ENCODE data around the gene CKAP5. TPM values are rescaled to one million over a fixed set of nuclear protein-coding genes. Genes with fewer than 3 reads are reported as not detected.
A peak's percentile ranks its signal among the peaks of the same experiment; 100 is the strongest.

The CKAP5 gene
- 10 to 100 TPM; 32.8 to 55.4 (median 46.0) TPM for total RNA-seq
- 1 to 10 TPM; 6.5 to 8.5 (median 7.9) TPM for polyA plus RNA-seq
- long read RNA-seq, donor 1, result 0 reads
- long read RNA-seq, donor 2, result 0 reads

DNA sequence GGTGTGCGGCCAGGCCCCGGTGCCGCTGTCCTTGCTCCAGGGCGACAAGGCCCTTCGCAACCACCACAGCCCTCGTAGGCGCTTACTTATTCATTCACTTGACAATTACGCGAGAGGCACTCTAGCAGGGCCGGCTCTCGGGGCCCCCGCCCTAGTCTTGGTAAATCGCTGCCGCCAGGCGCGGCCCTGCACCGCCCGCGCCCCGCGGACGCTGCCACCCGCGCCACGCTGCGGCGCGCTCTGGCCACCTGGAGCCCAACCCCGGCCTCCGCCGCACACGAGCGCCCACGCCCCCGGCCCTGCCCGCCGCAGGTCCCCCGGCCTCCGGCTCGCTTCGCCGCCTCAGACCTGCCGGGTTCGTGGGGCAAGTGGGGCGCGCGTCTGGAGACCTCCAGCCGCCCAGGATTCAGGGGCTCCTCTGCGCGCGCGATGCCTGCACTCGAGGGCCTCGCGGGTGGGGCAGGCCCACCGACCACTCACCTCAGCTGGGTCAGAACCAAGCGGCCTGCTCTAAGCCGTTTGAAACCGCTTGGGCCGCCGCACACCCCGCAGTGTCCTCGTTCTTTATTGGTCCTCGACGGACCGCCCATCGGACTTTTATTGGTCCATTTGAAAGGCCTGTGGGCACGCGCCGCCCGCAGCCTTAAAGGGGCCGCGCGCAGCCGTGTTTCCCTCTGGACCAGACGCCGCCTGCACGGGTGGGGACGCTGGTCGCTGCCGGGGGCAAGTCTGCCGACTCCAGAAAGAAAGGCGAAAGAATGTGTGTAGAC lies at the start of gene CKAP5:
CKAP5 (minus strand) TSS at position 541 of the 770 bp plus-strand sequence. CDS start 25,049 bp downstream, outside the sequence.
- 0 to 2% (median 1%) methylated on average over 8 to 83 of the region's 83 CpGs for WGBS, 5 donors
- H3K4me1 ChIP-seq, result peaks cover 12 to 52% (median 26%) of the 10 kb centered on the region in 6 donors
- H3K9me3 ChIP-seq, result no peaks in the 10 kb centered on the region
- intact Hi-C loops (cut with DNase I; ENCODE audit: low total_unique reads), result no loop called here
- H3K27me3 ChIP-seq (replicated peaks in 1 of 7), result no peaks in the 10 kb centered on the region
- peaks cover 0 to 12% (median 0%) of the 10 kb centered on the region in 6 donors for H3K36me3 ChIP-seq
- DNase-seq, result peak; percentile 94
- TF ChIP-seq, protein P1, sequence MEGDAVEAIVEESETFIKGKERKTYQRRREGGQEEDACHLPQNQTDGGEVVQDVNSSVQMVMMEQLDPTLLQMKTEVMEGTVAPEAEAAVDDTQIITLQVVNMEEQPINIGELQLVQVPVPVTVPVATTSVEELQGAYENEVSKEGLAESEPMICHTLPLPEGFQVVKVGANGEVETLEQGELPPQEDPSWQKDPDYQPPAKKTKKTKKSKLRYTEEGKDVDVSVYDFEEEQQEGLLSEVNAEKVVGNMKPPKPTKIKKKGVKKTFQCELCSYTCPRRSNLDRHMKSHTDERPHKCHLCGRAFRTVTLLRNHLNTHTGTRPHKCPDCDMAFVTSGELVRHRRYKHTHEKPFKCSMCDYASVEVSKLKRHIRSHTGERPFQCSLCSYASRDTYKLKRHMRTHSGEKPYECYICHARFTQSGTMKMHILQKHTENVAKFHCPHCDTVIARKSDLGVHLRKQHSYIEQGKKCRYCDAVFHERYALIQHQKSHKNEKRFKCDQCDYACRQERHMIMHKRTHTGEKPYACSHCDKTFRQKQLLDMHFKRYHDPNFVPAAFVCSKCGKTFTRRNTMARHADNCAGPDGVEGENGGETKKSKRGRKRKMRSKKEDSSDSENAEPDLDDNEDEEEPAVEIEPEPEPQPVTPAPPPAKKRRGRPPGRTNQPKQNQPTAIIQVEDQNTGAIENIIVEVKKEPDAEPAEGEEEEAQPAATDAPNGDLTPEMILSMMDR (IDR thresholded peaks at IDR 0.05 in 8 of 11, conservative IDR thresholded peaks at IDR 0.05 in 3 of 11), result peak in 2 of 11 experiments; percentile 7 to 20
- TF ChIP-seq POLR2A (IDR thresholded peaks at IDR 0.05) (no peak), POLR2AphosphoS5 (IDR thresholded peaks at IDR 0.05) (peak; percentile 89 to 90 (median 90))
- H3K27ac ChIP-seq, result peak within 1 kb of the TSS; percentile 70 to 89 (median 86)
- H3K4me3 ChIP-seq, result peak within 1 kb of the TSS; percentile 80 to 98 (median 92)

DNA sequence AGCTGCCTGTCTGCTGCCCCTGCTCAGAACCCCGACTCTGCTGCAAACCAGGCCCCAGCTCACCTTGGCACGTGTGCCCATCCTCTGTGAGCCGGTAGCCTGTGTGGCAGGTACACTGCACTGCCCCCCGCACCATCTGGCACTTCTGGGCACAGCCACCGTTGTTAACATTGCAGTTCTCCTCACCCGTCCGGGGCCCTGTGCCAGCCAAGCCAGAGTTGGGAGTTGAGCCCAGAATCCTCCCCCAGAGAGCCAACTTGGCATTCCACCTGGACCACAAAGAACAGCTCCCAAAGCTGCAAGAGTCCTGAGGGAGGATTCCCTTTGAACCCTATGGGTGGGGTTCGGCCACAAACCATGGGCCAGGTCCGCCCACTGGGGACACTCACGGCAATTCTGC lies 49.7 kb upstream of the CKAP5 start:
- Histone ChIP-seq H3K4me3 (no peak overlapping the region), H3K27ac (no peak overlapping the region), H3K36me3 (no peaks in the 10 kb centered on the region), H3K4me1 (peaks cover 0 to 8% (median 2%) of the 10 kb centered on the region in 6 donors), H3K27me3 (replicated peaks in 1 of 7) (no peaks in the 10 kb centered on the region), H3K9me3 (no peaks in the 10 kb centered on the region)
- TF ChIP-seq POLR2A (IDR thresholded peaks at IDR 0.05) (no peak), POLR2AphosphoS5 (IDR thresholded peaks at IDR 0.05) (no peak)
- TF ChIP-seq, protein P1 (IDR thresholded peaks at IDR 0.05 in 8 of 11, conservative IDR thresholded peaks at IDR 0.05 in 3 of 11), result no peak
- WGBS, 5 donors, result 71 to 97% (median 90%) methylated on average over 4 to 10 of the region's 10 CpGs
- DNase-seq, result peak; percentile 61
- intact Hi-C loops (cut with DNase I; ENCODE audit: low total_unique reads), result no loop called here

DNA sequence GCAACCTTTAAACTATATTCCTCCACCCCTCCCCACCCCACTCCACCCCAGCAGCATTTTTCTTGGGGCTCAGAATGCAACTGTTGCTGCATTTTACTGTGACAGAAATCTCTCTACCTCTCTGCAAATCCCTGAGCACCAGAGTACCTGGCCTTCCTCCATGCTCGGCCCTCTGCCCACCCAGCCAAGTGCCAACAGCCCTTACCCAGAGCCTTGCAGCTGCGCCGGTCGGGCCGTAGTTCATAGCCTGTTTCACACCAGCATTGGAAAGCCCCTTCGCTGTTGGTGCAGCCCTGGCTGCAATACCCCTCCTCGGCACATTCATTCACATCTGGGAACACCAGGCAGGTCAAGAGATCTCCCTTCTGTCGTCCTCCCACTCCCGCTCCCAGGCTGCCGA lies 48.9 kb upstream of the CKAP5 start:
- 86 to 95% (median 90%) methylated on average over 10 of the region's 10 CpGs for WGBS, 5 donors
- no peaks in the 10 kb centered on the region for H3K9me3 ChIP-seq
- TF ChIP-seq, protein P1 (IDR thresholded peaks at IDR 0.05 in 8 of 11, conservative IDR thresholded peaks at IDR 0.05 in 3 of 11), result no peak
- TF ChIP-seq POLR2A (IDR thresholded peaks at IDR 0.05) (no peak), POLR2AphosphoS5 (IDR thresholded peaks at IDR 0.05) (no peak)
- H3K27me3 ChIP-seq (replicated peaks in 1 of 7), result no peaks in the 10 kb centered on the region
- no peaks in the 10 kb centered on the region for H3K36me3 ChIP-seq
- intact Hi-C loops (cut with DNase I; ENCODE audit: low total_unique reads), result no loop called here
- no peak overlapping the region for H3K4me3 ChIP-seq
- no peak overlapping the region for H3K27ac ChIP-seq
- DNase-seq, result peak; percentile 61
- peaks cover 0 to 8% (median under 1%) of the 10 kb centered on the region in 6 donors for H3K4me1 ChIP-seq

DNA sequence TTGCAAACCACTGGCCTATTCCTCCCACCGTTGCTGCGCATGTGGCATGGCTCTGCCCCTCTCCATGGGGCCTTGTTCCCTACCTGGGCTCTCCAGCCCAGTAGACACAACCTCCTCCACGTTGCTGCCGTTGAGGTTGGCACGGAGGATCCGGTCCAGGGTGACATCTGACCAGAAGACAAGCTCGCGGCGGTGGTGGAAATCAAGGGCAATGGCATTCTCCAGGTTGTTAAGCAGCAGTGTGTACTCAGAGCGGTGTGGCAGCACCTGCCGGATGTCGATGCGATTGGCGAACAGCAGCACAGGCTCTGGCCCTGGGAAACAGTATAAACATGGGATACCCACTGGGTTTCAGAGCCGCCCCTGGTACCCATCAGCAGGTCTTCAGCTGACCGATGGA lies 48.4 kb upstream of the CKAP5 start:
- Histone ChIP-seq H3K4me1 (peaks cover 0 to 12% (median 4%) of the 10 kb centered on the region in 6 donors), H3K27me3 (replicated peaks in 1 of 7) (no peaks in the 10 kb centered on the region), H3K27ac (no peak overlapping the region), H3K4me3 (no peak overlapping the region), H3K9me3 (no peaks in the 10 kb centered on the region), H3K36me3 (no peaks in the 10 kb centered on the region)
- no peak for TF ChIP-seq POLR2A (IDR thresholded peaks at IDR 0.05)
- TF ChIP-seq, protein P1 (IDR thresholded peaks at IDR 0.05 in 8 of 11, conservative IDR thresholded peaks at IDR 0.05 in 3 of 11), result no peak
- no peak for TF ChIP-seq POLR2AphosphoS5 (IDR thresholded peaks at IDR 0.05)
- intact Hi-C loops (cut with DNase I; ENCODE audit: low total_unique reads), result no loop called here
- WGBS, 5 donors, result 92 to 96% (median 95%) methylated on average over 16 of the region's 16 CpGs
- no peak for DNase-seq
